NT2/D1 (cell line): ENCODE results near the gene B9D2.
A peak's percentile ranks its signal among the peaks of the same experiment; 100 is the strongest.

Experiments
- DNase-seq: peaks from one replicate; pipeline ENCODE4 v3.0.0-alpha.2; 2011; ENCODE audit warnings: low read depth, low spot score
- H3K27me3 ChIP-seq: 2 replicates; pipeline ENCODE4 v1.6.0; 2011; ENCODE audit warnings: mild to moderate bottlenecking; ENCODE audit not compliant: insufficient read length, insufficient read depth
- H3K36me3 ChIP-seq: 2 replicates; pipeline ENCODE4 v1.6.1; 2011; ENCODE audit warnings: mild to moderate bottlenecking, low read length, mixed read lengths; ENCODE audit not compliant: insufficient read depth, insufficient read length
- H3K4me1 ChIP-seq: 2 replicates; pipeline ENCODE4 v1.5.1; 2011; ENCODE audit not compliant: insufficient read depth, insufficient read length
- H3K4me3 ChIP-seq: 2 replicates; pipeline ENCODE4 v1.5.1; 2011; ENCODE audit warnings: low read depth; ENCODE audit not compliant: insufficient read length
- H3K9ac ChIP-seq: 2 replicates; pipeline ENCODE4 v1.6.0; 2011; ENCODE audit warnings: low read depth; ENCODE audit not compliant: insufficient read length
- H3K9me3 ChIP-seq: 2 replicates; pipeline ENCODE4 v1.5.1; 2011; ENCODE audit warnings: mild to moderate bottlenecking, low read length; ENCODE audit not compliant: insufficient read depth
- SUZ12 ChIP-seq: IDR thresholded peaks from 2 replicates; pipeline ENCODE4 v1.6.1; 2011; ENCODE audit not compliant: insufficient read length, insufficient read depth; ENCODE audit errors: extremely low read depth
- YY1 ChIP-seq: IDR thresholded peaks from 2 replicates; pipeline ENCODE4 v1.6.1; 2011; ENCODE audit not compliant: insufficient read length, insufficient read depth
- ZNF274 ChIP-seq: IDR thresholded peaks from 2 replicates; pipeline ENCODE4 v1.6.1; 2011; ENCODE audit warnings: mild to moderate bottlenecking, low read depth, low read length

B9D2 gene

DNA sequence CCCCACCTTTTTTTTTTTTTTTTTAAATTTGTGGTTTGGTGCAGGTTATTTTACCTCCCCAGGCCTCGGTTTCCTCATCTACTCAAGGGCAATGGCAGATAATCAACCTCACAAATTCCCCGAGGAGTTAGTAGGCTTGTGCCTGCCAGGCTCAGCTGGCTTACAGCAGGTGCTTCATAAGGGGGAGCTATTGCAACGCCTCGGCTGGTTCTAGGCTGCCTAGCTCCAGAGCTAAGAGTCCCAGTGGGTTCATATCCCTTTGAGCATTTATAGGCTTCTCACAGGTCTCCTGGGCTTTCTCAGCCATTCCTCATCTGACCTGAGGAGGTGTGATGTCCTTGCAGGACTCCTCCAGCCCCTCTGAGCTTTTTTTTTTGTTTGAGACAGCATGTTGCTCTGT, 44.3 kb upstream of the B9D2 start:
- DNase-seq, result no peak
- Histone ChIP-seq H3K36me3 (peaks cover 9% of the 10 kb centered on the region), H3K9ac (no peak overlapping the region), H3K4me3 (no peak overlapping the region), H3K9me3 (no peaks in the 10 kb centered on the region), H3K4me1 (peaks cover 17% of the 10 kb centered on the region), H3K27me3 (no peaks in the 10 kb centered on the region)
- TF ChIP-seq SUZ12 (no peak), ZNF274 (no peak), YY1 (no peak)

DNA sequence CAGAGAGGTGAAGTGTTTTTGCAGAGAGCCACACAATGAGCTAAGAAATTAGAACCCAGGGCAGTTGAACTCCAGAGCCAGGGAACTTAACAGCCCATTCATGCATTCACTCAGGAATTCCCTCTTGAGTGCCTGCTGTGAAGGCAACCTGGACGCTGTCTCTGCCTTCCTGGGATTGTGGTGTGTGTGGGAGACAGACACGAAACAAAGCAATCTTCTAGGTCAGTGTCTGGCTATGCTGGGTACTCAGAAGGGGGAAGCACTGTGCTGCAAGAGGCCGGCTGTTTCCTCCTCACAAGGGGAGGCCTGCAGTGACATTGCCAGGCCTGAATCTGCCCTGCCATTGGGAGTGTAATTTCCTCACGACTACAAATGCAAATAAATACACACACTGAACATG, 43.3 kb upstream of the B9D2 start:
- H3K9me3 ChIP-seq, result no peaks in the 10 kb centered on the region
- H3K9ac ChIP-seq, result peak overlapping the region; percentile 76

DNA sequence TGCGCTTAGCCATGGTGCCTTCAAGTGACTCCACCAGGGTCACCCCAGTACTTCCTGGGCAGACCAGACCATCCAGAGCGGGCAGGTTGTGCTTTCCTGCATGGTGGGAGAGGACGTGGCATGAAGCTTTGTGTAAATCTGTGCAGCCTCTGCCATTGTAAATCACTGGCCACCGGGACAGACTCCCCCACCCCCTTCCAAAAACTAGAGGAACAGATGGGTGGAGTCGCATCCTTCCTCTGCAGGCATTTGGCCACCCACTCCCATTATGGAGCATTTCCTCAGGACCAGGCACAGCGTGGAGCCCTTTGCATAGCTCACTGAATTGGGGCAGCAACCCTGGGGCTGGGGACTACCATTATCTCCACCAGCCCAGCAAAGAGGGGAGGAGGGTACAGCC, 41.8 kb upstream of the B9D2 start:
- Histone ChIP-seq H3K27me3 (no peaks in the 10 kb centered on the region), H3K9me3 (no peaks in the 10 kb centered on the region), H3K4me3 (no peak overlapping the region), H3K4me1 (peaks cover 17% of the 10 kb centered on the region), H3K9ac (no peak overlapping the region), H3K36me3 (no peaks in the 10 kb centered on the region)
- TF ChIP-seq SUZ12 (no peak), ZNF274 (no peak), YY1 (no peak)
- no peak for DNase-seq

More for the DNA sequence above, 43.3 kb upstream of the B9D2 start:
- Histone ChIP-seq H3K4me1 (peaks cover 17% of the 10 kb centered on the region), H3K4me3 (no peak overlapping the region), H3K27me3 (no peaks in the 10 kb centered on the region), H3K36me3 (peaks cover 5% of the 10 kb centered on the region)
- DNase-seq, result peak; percentile 30
- TF ChIP-seq SUZ12 (no peak), ZNF274 (no peak), YY1 (no peak)

DNA sequence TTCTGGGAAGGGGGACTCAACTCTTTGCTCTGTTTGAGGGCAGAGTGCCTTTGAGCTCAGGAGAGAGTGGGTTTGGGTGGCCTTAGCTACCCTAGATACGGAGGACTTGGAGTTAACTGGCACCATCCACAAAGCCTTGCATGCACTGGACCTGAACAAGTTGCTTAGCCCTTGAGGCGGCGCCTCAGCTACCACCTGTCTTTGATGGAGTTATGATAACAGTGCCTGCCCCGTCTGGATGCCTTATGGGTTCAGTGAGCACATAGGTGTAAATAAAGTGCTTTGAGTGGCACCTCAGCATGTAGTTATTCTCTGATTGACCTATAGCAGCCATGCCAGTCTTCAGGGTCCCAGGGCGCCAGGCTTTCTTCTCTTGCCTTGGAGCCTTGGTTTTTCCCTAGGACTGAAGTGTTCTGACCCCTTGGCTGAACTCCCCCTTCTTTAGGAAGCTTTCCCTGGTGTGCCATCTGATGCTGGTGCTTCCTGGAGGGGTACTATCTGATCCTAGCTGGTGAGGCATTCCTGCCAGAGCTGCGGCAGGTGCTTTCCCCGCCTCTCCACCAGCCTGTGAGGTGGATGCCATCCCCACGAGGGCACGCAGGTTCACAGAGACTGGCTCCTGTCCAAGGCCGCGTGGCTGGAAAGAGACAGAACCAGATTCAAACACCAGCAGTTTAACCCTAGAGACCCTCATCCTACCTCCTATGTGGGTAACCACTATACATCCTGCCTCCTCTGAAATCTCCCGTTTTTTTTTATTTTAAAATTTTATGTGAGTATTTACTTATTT, 39.4 kb upstream of the B9D2 start:
- no peak overlapping the region for H3K4me3 ChIP-seq
- H3K4me1 ChIP-seq, result peaks cover 13% of the 10 kb centered on the region
- H3K36me3 ChIP-seq, result no peaks in the 10 kb centered on the region
- no peaks in the 10 kb centered on the region for H3K27me3 ChIP-seq
- H3K9me3 ChIP-seq, result no peaks in the 10 kb centered on the region
- no peak for DNase-seq
- TF ChIP-seq YY1 (no peak), ZNF274 (no peak), SUZ12 (no peak)
- no peak overlapping the region for H3K9ac ChIP-seq

- Histone ChIP-seq H3K4me3 (no peak overlapping the region), H3K4me1 (peaks cover 8% of the 10 kb centered on the region), H3K9me3 (no peaks in the 10 kb centered on the region), H3K27me3 (no peaks in the 10 kb centered on the region), H3K9ac (no peak overlapping the region), H3K36me3 (no peaks in the 10 kb centered on the region)
- no peak for TF ChIP-seq ZNF274
- no peak for TF ChIP-seq YY1
- no peak for TF ChIP-seq SUZ12
- DNase-seq, result no peak
These were observed 38.1 kb upstream of the B9D2 start for GRCh38 chr19:41402010-41402409.

DNA sequence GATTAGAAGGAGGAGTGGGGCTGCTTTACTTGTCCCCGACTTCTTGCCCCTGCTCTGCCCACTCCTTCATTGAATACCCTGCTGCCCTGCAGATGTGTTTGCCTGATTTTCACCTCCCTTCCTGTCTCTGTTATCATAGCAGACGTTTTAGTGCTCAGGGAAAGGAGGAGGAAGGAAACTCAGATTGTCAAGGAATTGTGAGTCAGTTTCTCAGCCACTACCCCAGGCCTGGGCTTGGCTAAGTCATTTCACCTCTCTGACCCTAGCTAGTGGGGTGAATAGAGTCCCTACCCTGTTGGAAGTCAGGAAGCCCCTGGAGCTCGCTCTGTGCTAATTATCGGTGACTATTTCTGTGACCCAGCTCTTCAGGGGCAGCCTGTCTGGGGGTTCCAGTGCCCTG, 37.5 kb upstream of the B9D2 start:
- H3K4me3 ChIP-seq, result no peak overlapping the region
- TF ChIP-seq YY1 (no peak), ZNF274 (no peak), SUZ12 (no peak)
- peaks cover 8% of the 10 kb centered on the region for H3K4me1 ChIP-seq
- no peaks in the 10 kb centered on the region for H3K36me3 ChIP-seq
- H3K9me3 ChIP-seq, result no peaks in the 10 kb centered on the region
- H3K9ac ChIP-seq, result no peak overlapping the region
- DNase-seq, result no peak
- H3K27me3 ChIP-seq, result no peaks in the 10 kb centered on the region

GRCh38 chr19:41399525-41399924, 35.6 kb upstream of the B9D2 start:
- no peak for TF ChIP-seq ZNF274
- TF ChIP-seq SUZ12, result no peak
- no peak for TF ChIP-seq YY1
- DNase-seq, result no peak
- Histone ChIP-seq H3K4me3 (no peak overlapping the region), H3K9ac (no peak overlapping the region), H3K4me1 (no peaks in the 10 kb centered on the region), H3K9me3 (no peaks in the 10 kb centered on the region), H3K36me3 (peaks cover 8% of the 10 kb centered on the region), H3K27me3 (no peaks in the 10 kb centered on the region)
